Naive thymus-derived CD4-positive, alpha-beta T cell (primary cell): ENCODE results near the gene DLL3. TPM values are rescaled to one million over a fixed set of nuclear protein-coding genes. Genes with fewer than 3 reads are reported as not detected.
A peak's percentile ranks its signal among the peaks of the same experiment; 100 is the strongest.

Experiments used
- ATAC-seq: fragments of 150-1000 bp; cut with Tn5 transposase; 2 replicates; pipeline ENCODE4 v1.10.0; 2021; ENCODE audit warnings: mild to moderate bottlenecking, moderate library complexity
- CTCF ChIA-PET: fragments of 350-600 bp; sonication (Branson Sonifier 250); formaldehyde crosslinking; loops from one replicate; lab custom pipeline; 2021; ENCODE audit warnings: antibody characterized with exemption; lab: Charles Lee
- POLR2A ChIA-PET: fragments of 350-600 bp; sonication (Branson Sonifier 250); formaldehyde crosslinking; loops from one replicate; lab custom pipeline; 2021; ENCODE audit warnings: antibody characterized with exemption, inconsistent platforms; lab: Charles Lee
- DNase-seq, 9 donors: peaks; one replicate each; pipeline versions ENCODE4 v3.0.0 to v3.0.0-alpha.2; 2020 to 2022; ENCODE audit warnings: mixed read lengths in 1 of 9
- H3K27ac ChIP-seq: one replicate; pipeline ENCODE4 v1.7.0; 2013; ENCODE audit warnings: mild to moderate bottlenecking, low read depth, low read length, moderate library complexity
- H3K27me3 ChIP-seq, 2 donors: one replicate each; pipeline ENCODE4 v1.7.0; 2013; ENCODE audit warnings: low read length in 2 of 2, mild to moderate bottlenecking in 2 of 2, moderate library complexity in 2 of 2; ENCODE audit not compliant: control insufficient read depth in 2 of 2, insufficient read depth in 2 of 2
- H3K36me3 ChIP-seq, 3 experiments: 1 replicate in 2 of 3; 2 replicates in 1 of 3; pipeline ENCODE4 v1.7.0; 2013; ENCODE audit warnings: low read length in 3 of 3, mild to moderate bottlenecking in 3 of 3, moderate library complexity in 1 of 3; ENCODE audit not compliant: insufficient read depth in 3 of 3, control insufficient read depth in 2 of 3
- H3K4me1 ChIP-seq, 2 donors: one replicate each; pipeline ENCODE4 v1.7.0; 2013; ENCODE audit warnings: low read length in 2 of 2, mild to moderate bottlenecking in 2 of 2, moderate library complexity in 1 of 2; ENCODE audit not compliant: control insufficient read depth in 2 of 2, insufficient read depth in 2 of 2
- H3K4me3 ChIP-seq: 2 replicates; pipeline ENCODE4 v1.7.0; 2013; ENCODE audit warnings: mild to moderate bottlenecking, low read length
- H3K9me3 ChIP-seq, 3 experiments: 1 replicate in 2 of 3; 2 replicates in 1 of 3; pipeline ENCODE4 v1.7.0; 2013; ENCODE audit warnings: low read length in 3 of 3; ENCODE audit not compliant: control insufficient read depth in 2 of 3
- H3K27ac Mint-ChIP-seq, 9 donors: one replicate each; pipeline ENCODE4 v1.8.0; 2020 to 2022; ENCODE audit warnings: mixed read lengths in 9 of 9, mild to moderate bottlenecking in 8 of 9, moderate library complexity in 5 of 9, inconsistent platforms in 2 of 9
- H3K27me3 Mint-ChIP-seq, 5 donors: one replicate each; pipeline ENCODE4 v1.8.0; 2021 to 2022; ENCODE audit warnings: mixed read lengths in 5 of 5, mild to moderate bottlenecking in 1 of 5
- H3K36me3 Mint-ChIP-seq, 5 donors: one replicate each; pipeline ENCODE4 v1.8.0; 2020 to 2022; ENCODE audit warnings: mixed read lengths in 5 of 5, mild to moderate bottlenecking in 3 of 5, inconsistent platforms in 1 of 5
- H3K4me1 Mint-ChIP-seq, 7 donors: one replicate each; pipeline ENCODE4 v1.8.0; 2020 to 2022; ENCODE audit warnings: mixed read lengths in 7 of 7, mild to moderate bottlenecking in 3 of 7, inconsistent platforms in 1 of 7
- H3K4me3 Mint-ChIP-seq, 10 donors: one replicate each; pipeline ENCODE4 v1.8.0; 2020 to 2022; ENCODE audit warnings: mild to moderate bottlenecking in 10 of 10, mixed read lengths in 10 of 10, moderate library complexity in 6 of 10, inconsistent platforms in 2 of 10
- H3K9me3 Mint-ChIP-seq, 11 donors: one replicate each; pipeline ENCODE4 v1.8.0; 2020 to 2022; ENCODE audit warnings: mixed read lengths in 11 of 11, mild to moderate bottlenecking in 4 of 11, inconsistent platforms in 1 of 11, moderate library complexity in 1 of 11
- intact Hi-C, 2 donors: fragments of 100-400 bp; cut with micrococcal nuclease; formaldehyde crosslinking; loops; one replicate each; pipeline ENCODE4 v1.15.1; 2023
- polyA plus RNA-seq, 2 donors: library from polyadenylated mRNA; unstranded; fragments of 300-500 nt; fragmentation: Illumina TruSeq; gene quantifications; one replicate each; pipeline ENCODE4 v1.2.3, GENCODE V29; 2021
- total RNA-seq, 6 experiments: library from RNA in 5 of 6; stranded (reverse) in 5 of 6; gene quantifications; 1 replicate in 5 of 6; 2 replicates in 1 of 6; pipeline ENCODE4 v1.2.3 and lab custom pipeline; 2021 to 2026

DLL3 gene
- total and polyA plus RNA-seq, 7 experiments from 2014 or later: 0.08 to 0.22 (median 0.13) TPM; not detected in 3

DNA sequence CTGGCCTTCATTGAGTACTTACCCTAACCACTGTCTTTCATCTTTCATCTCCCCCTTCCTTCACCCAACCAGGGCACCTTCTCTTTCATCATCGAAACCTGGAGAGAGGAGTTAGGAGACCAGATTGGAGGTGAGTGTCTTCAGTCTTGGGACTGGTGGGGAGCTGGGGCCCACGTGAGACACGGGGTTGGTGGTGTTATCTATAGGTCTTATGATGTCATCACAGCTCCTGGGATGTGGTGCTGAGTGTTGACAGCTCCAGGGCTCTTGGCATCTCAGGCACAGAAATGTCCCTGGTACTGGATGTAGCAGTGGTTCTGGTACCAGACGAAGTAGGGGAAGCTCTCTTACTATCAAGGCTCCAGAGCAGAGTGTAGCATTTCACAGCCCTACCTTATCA is 1.8 kb downstream of the DLL3 start:
- Histone ChIP-seq H3K27me3 (peaks cover 12% of the 10 kb centered on the region in 2 donors), H3K36me3 (no peaks in the 10 kb centered on the region), H3K27ac (no peak overlapping the region), H3K4me3 (no peak overlapping the region), H3K4me1 (peaks cover 6 to 20% of the 10 kb centered on the region in 2 donors), H3K9me3 (no peaks in the 10 kb centered on the region)
- no peak for ATAC-seq
- Mint-ChIP-seq H3K4me3 (peak overlapping the region in 3 of 10 donors; percentile 12 to 53 (median 29)), H3K36me3 (peaks cover 0 to 5% (median 0%) of the 10 kb centered on the region in 5 donors), H3K27ac (no peak overlapping the region), H3K27me3 (peaks cover 49 to 75% (median 57%) of the 10 kb centered on the region in 5 donors), H3K4me1 (peaks cover 15 to 29% (median 24%) of the 10 kb centered on the region in 7 donors), H3K9me3 (peaks cover 0 to 5% (median 0%) of the 10 kb centered on the region in 11 donors)
- CTCF ChIA-PET: interaction anchor here (0.6 to 0.7 kb wide), 2 partner anchors 187 to 470 kb away, joined by 3 read pairs; no protein-coding TSS in a partner anchor
- no peak for DNase-seq
- POLR2A ChIA-PET: interaction anchor here (0.7 kb wide), 1 partner anchor 65 kb away, joined by 5 read pairs; the partner anchor contains the start of gene RPS16
- intact Hi-C loops: no loop called here

DNA sequence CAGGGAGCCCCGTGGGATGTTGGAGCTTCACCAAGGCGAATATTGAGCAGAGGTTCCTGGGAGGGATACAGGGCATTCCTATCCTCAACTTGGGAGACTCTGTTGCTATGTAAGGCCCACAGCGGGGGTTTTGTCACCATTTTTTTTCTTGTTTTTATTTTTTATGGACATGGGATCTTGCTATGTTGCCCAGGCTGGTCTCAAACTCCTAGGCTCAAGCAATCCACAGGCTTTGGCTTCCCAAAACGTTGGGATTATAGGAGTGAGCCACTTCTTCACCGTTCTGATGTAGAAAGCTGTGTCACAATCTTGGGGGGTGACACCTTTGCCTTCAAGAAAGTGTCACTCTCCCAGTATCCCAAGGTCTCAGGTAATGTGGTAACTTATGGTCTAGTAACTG is 2.6 kb downstream of the DLL3 start:
- intact Hi-C loops: no loop called here
- Mint-ChIP-seq H3K4me3 (no peak overlapping the region), H3K9me3 (peaks cover 0 to 5% (median 0%) of the 10 kb centered on the region in 11 donors), H3K4me1 (peaks cover 18 to 35% (median 27%) of the 10 kb centered on the region in 7 donors), H3K36me3 (peaks cover 0 to 5% (median 0%) of the 10 kb centered on the region in 5 donors), H3K27ac (no peak overlapping the region), H3K27me3 (peaks cover 54 to 75% (median 61%) of the 10 kb centered on the region in 5 donors)
- CTCF ChIA-PET: no interaction called here
- Histone ChIP-seq H3K27ac (no peak overlapping the region), H3K9me3 (no peaks in the 10 kb centered on the region), H3K4me3 (no peak overlapping the region), H3K4me1 (peaks cover 6 to 20% of the 10 kb centered on the region in 2 donors), H3K36me3 (no peaks in the 10 kb centered on the region), H3K27me3 (peaks cover 12 to 16% of the 10 kb centered on the region in 2 donors)
- POLR2A ChIA-PET: interaction anchor here (0.7 kb wide), 1 partner anchor 66 kb away, joined by 5 read pairs; the partner anchor contains the start of gene RPS16
- no peak for DNase-seq
- ATAC-seq: no peak

DNA sequence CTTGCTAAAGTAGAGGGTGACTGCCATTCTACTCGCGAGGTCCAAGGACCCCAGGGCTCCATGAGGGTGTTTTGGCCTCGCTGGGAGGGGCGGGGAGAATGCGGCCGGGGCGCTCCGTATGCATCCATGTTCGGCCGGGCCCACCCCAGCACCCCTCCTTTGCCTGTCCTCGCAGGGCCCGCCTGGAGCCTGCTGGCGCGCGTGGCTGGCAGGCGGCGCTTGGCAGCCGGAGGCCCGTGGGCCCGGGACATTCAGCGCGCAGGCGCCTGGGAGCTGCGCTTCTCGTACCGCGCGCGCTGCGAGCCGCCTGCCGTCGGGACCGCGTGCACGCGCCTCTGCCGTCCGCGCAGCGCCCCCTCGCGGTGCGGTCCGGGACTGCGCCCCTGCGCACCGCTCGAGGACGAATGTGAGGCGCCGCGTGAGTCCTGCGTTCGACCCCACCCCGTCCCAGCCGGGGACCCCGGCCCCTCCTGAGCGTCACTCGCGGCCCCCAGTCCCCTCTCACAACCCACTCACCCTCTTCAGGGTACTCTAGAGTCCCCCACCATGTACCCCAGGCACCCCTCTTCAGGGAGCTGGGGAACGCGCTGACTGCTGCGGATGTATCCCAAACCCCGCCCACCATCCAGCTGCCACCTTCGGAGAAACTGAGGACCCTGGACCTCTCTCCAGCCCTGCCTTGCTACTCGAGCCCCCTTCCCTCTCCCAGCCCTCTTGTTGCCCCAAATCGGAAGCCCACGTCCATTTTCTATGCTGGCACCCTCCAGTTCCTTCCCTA is 4.1 kb downstream of the DLL3 start:
- peaks cover 12 to 19% of the 10 kb centered on the region in 2 donors for H3K27me3 ChIP-seq
- Mint-ChIP-seq H3K27ac (peak overlapping the region in 3 of 9 donors; percentile 48 to 71 (median 66)), H3K4me3 (peak overlapping the region in 5 of 10 donors; percentile 4 to 48 (median 16))

DNA sequence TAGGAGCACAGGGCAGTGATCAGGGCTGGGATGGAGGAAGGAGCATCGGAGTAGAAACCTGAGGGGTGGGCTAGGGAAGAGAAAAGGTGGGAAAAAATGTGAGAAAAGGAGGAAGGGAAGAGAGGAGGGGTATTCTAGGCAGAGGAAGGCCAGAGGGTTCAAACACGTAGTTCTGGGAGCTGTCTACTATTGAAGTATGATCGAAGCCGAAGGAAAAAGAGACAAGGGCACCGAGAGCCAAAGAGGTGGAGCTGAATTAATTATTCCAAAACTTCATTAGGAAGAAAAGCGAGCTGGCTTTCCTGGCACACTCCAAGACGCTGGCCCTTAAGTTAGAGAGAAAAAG is 7.8 kb downstream of the DLL3 start:
- ATAC-seq: no peak
- peaks cover 0 to 6% (median 0%) of the 10 kb centered on the region in 11 donors for H3K9me3 Mint-ChIP-seq
- Histone ChIP-seq H3K36me3 (no peaks in the 10 kb centered on the region), H3K27ac (no peak overlapping the region), H3K9me3 (no peaks in the 10 kb centered on the region), H3K27me3 (peaks cover 0 to 7% of the 10 kb centered on the region in 2 donors), H3K4me3 (no peak overlapping the region), H3K4me1 (peaks cover 4% of the 10 kb centered on the region in 2 donors)
- H3K36me3 Mint-ChIP-seq: no peaks in the 10 kb centered on the region
- peak overlapping the region; percentile 43 to 82 (median 68) for H3K4me3 Mint-ChIP-seq
- ChIA-PET CTCF (no interaction called here), POLR2A (interaction anchor here (1.1 kb wide), 1 partner anchor 30 kb away, joined by 3 read pairs; no protein-coding TSS in a partner anchor)
- intact Hi-C loops: no loop called here
- H3K27ac Mint-ChIP-seq: peak overlapping the region in 2 of 9 donors; percentile 55 to 66
- peaks cover 34 to 55% (median 49%) of the 10 kb centered on the region in 5 donors for H3K27me3 Mint-ChIP-seq
- H3K4me1 Mint-ChIP-seq: peaks cover 14 to 28% (median 21%) of the 10 kb centered on the region in 7 donors
- no peak for DNase-seq

More for the DNA sequence above, 4.1 kb downstream of the DLL3 start:
- POLR2A ChIA-PET: interaction anchor here (0.6 to 1.2 kb wide), 3 partner anchors 9 to 40 kb away, joined by 4 to 5 read pairs (median 5); no protein-coding TSS in a partner anchor
- H3K36me3 Mint-ChIP-seq: peaks cover 0 to 5% (median 0%) of the 10 kb centered on the region in 5 donors
- peaks cover 26 to 38% (median 35%) of the 10 kb centered on the region in 7 donors for H3K4me1 Mint-ChIP-seq
- ATAC-seq: peak; percentile 94
- H3K4me1 ChIP-seq: peaks cover 11 to 21% of the 10 kb centered on the region in 2 donors
- DNase-seq: peak; percentile 67 to 88 (median 78)
- H3K27me3 Mint-ChIP-seq: peaks cover 55 to 73% (median 62%) of the 10 kb centered on the region in 5 donors
- H3K4me3 ChIP-seq: no peak overlapping the region
- CTCF ChIA-PET: interaction anchor here (0.6 to 1.2 kb wide), 6 partner anchors 13 to 467 kb away, joined by 3 to 5 read pairs (median 3); no protein-coding TSS in a partner anchor
- intact Hi-C loops: loop anchor here in 1 of 2 donors (1.0 to 2.0 kb wide), 2 partner anchors 58 to 63 kb away; partner anchors contain the start of gene SUPT5H
- peaks cover 0 to 6% (median 0%) of the 10 kb centered on the region in 11 donors for H3K9me3 Mint-ChIP-seq
- no peaks in the 10 kb centered on the region for H3K36me3 ChIP-seq
- H3K9me3 ChIP-seq: no peaks in the 10 kb centered on the region
- no peak overlapping the region for H3K27ac ChIP-seq

DNA sequence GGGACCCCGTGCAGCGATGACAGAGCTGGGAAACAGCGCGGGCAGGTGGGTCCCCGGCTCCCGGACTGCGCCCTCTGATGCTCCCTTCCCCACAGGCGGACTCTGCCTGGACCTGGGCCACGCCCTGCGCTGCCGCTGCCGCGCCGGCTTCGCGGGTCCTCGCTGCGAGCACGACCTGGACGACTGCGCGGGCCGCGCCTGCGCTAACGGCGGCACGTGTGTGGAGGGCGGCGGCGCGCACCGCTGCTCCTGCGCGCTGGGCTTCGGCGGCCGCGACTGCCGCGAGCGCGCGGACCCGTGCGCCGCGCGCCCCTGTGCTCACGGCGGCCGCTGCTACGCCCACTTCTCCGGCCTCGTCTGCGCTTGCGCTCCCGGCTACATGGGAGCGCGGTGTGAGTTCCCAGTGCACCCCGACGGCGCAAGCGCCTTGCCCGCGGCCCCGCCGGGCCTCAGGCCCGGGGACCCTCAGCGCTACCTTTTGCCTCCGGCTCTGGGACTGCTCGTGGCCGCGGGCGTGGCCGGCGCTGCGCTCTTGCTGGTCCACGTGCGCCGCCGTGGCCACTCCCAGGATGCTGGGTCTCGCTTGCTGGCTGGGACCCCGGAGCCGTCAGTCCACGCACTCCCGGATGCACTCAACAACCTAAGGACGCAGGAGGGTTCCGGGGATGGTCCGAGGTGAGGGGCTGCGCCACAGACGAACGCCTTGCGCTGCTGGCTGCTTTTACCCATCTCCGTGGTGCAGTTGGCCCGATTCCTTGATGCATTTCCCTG is 8.4 kb downstream of the DLL3 start:
- peak overlapping the region in 1 of 9 donors; percentile 66 for H3K27ac Mint-ChIP-seq
- peak; percentile 65 for ATAC-seq
- ChIA-PET POLR2A (interaction anchor here (1.1 kb wide), 1 partner anchor 29 kb away, joined by 3 read pairs; no protein-coding TSS in a partner anchor), CTCF (interaction anchor here (1.1 kb wide), 1 partner anchor 57 kb away, joined by 3 read pairs; no protein-coding TSS in a partner anchor)
- peak overlapping the region; percentile 70 to 83 (median 80) for H3K4me3 Mint-ChIP-seq
- H3K9me3 ChIP-seq: no peaks in the 10 kb centered on the region
- no peak overlapping the region for H3K27ac ChIP-seq
- H3K36me3 Mint-ChIP-seq: no peaks in the 10 kb centered on the region
- intact Hi-C loops: no loop called here
- H3K36me3 ChIP-seq: no peaks in the 10 kb centered on the region
- peak; percentile 15 to 70 (median 34) for DNase-seq
- H3K4me1 Mint-ChIP-seq: peaks cover 14 to 28% (median 21%) of the 10 kb centered on the region in 7 donors
- H3K27me3 ChIP-seq: peaks cover 0 to 7% of the 10 kb centered on the region in 2 donors
- H3K4me1 ChIP-seq: peaks cover 4% of the 10 kb centered on the region in 2 donors
- H3K4me3 ChIP-seq: peak overlapping the region; percentile 52
- peaks cover 32 to 56% (median 50%) of the 10 kb centered on the region in 5 donors for H3K27me3 Mint-ChIP-seq
- peaks cover 0 to 6% (median 0%) of the 10 kb centered on the region in 11 donors for H3K9me3 Mint-ChIP-seq
